DND-41 (cell line): ENCODE measurements around the gene RPS6KC1.

Experiments
- CTCF ChIP-seq: IDR thresholded peaks from 2 replicates; pipeline ENCODE4 v1.5.1; 2012; ENCODE audit warnings: borderline replicate concordance, low read length, moderate library complexity, mild to moderate bottlenecking; ENCODE audit not compliant: poor library complexity, severe bottlenecking; ENCODE audit errors: extremely low read depth
- EZH2 ChIP-seq: IDR thresholded peaks from 3 replicates; pipeline ENCODE4 v1.6.1; 2012; ENCODE audit warnings: borderline replicate concordance, low read depth, mild to moderate bottlenecking, moderate library complexity, low read length, inconsistent platforms; ENCODE audit not compliant: severe bottlenecking

DNA sequence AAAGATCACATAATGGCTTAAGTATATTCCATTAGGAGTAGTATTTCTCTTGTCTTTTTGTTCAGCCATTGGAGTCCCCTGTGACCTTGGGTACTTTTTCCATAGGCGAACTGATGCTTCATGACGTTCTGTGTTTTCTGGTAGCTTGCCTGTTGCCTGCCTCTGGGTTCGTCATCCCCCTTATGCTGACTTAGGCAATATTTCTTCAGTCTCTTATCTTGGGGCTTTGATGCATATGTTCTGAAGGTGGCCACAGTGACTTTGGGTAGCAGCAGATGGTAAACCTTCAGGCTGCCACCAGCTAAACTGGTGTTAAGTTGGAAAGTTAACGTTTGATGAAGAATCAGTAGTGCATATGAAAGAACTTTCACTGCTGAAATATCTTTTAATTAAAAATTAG is 170.2 kb downstream of the RPS6KC1 start:
- TF ChIP-seq CTCF: no peak
- TF ChIP-seq EZH2: no peak
